Stomach smooth muscle (tissue), 2 donors: ENCODE measurements around the gene RALGAPA2.
A peak's percentile ranks its signal among the peaks of the same experiment; 100 is the strongest.

ENCODE experiments used
- H3K27ac ChIP-seq: one replicate; pipeline ENCODE4 v1.7.0; 2013; ENCODE audit warnings: mild to moderate bottlenecking, low read length, inconsistent platforms
- H3K27me3 ChIP-seq, 2 donors: one replicate each; pipeline ENCODE4 v1.7.0; 2013; ENCODE audit warnings: low read length in 2 of 2; ENCODE audit not compliant: insufficient read depth in 2 of 2, control insufficient read depth in 1 of 2
- H3K36me3 ChIP-seq, 2 donors: one replicate each; pipeline ENCODE4 v1.7.0; 2013; ENCODE audit warnings: low read length in 2 of 2; ENCODE audit not compliant: control insufficient read depth in 2 of 2, insufficient read depth in 2 of 2
- H3K4me1 ChIP-seq: one replicate; pipeline ENCODE4 v1.7.0; 2013; ENCODE audit warnings: low read length; ENCODE audit not compliant: control insufficient read depth, insufficient read depth
- H3K4me3 ChIP-seq, 2 donors: one replicate each; pipeline ENCODE4 v1.7.0; 2013; ENCODE audit warnings: low read length in 2 of 2
- H3K9ac ChIP-seq, 2 donors: one replicate each; pipeline ENCODE4 v1.7.0; 2013; ENCODE audit warnings: low read length in 2 of 2, mild to moderate bottlenecking in 1 of 2
- H3K9me3 ChIP-seq, 2 donors: one replicate each; pipeline ENCODE4 v1.7.0; 2013; ENCODE audit warnings: low read length in 2 of 2; ENCODE audit not compliant: control insufficient read depth in 2 of 2
- donor health status: healthy.
- donor health status: Pancreatic carcinoma.

RALGAPA2 gene

GRCh38 chr20:20454850-20455627, 257.4 kb downstream of the RALGAPA2 start:
- no peak overlapping the region for H3K9ac ChIP-seq
- no peaks in the 10 kb centered on the region for H3K27me3 ChIP-seq
- H3K27ac ChIP-seq: no peak overlapping the region
- no peaks in the 10 kb centered on the region for H3K9me3 ChIP-seq
- peaks cover 3% of the 10 kb centered on the region for H3K4me1 ChIP-seq
- no peak overlapping the region for H3K4me3 ChIP-seq
- peaks cover 0 to 3% of the 10 kb centered on the region in 2 donors for H3K36me3 ChIP-seq

DNA sequence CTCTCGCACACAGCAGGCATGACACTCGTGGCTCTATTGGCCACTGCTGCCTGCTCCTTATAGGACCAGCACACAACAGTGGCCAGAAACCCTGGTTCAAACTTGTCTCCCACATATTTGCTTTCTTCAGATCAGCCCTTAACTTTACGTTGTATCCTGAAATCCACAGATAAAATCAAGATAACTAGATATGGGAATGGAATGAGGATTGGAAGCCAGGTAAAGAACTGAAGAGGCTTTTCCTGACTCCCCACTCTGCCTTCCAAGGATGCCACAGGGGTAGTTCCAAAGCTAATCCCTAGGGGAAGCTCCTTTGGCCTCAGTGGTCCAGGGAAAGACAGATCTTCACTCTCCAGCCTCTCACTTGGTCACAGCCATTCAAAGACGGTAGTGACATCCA, 258.1 kb downstream of the RALGAPA2 start:
- Histone ChIP-seq H3K4me3 (no peak overlapping the region), H3K4me1 (peaks cover 3% of the 10 kb centered on the region), H3K27me3 (no peaks in the 10 kb centered on the region), H3K36me3 (peaks cover 0 to 3% of the 10 kb centered on the region in 2 donors), H3K9ac (no peak overlapping the region), H3K9me3 (no peaks in the 10 kb centered on the region), H3K27ac (no peak overlapping the region)

- Histone ChIP-seq H3K4me3 (peak overlapping the region; percentile 5 to 54), H3K27ac (no peak overlapping the region)
Measured at GRCh38 chr20:20452254-20452676, 260.2 kb downstream of the RALGAPA2 start.

DNA sequence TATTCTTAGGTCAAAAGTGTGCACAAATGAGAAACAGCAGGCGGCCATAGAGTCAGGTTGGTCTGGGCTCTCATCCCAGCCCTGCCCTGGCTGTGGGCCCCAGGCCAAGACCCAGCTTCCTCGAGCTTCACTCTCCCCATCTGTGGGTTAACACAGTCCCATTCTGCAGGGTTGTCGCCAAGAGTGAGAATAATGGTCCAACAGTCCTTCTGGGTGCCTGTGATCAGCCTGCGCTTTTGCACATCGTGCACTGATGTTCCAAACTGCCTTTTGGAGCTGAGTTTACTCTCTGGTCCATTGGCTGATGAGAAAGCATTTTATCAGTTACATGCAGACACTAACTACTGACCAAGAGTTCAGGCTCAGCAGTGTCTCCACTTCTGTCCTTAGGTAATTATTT, 261.9 kb downstream of the RALGAPA2 start:
- Histone ChIP-seq H3K27me3 (no peaks in the 10 kb centered on the region), H3K4me1 (peaks cover 3% of the 10 kb centered on the region), H3K9me3 (no peaks in the 10 kb centered on the region), H3K4me3 (no peak overlapping the region), H3K36me3 (no peaks in the 10 kb centered on the region), H3K9ac (no peak overlapping the region), H3K27ac (no peak overlapping the region)

More at GRCh38 chr20:20452254-20452676, 260.2 kb downstream of the RALGAPA2 start:
- Histone ChIP-seq H3K27me3 (no peaks in the 10 kb centered on the region), H3K4me1 (peaks cover 3% of the 10 kb centered on the region), H3K9ac (no peak overlapping the region), H3K9me3 (no peaks in the 10 kb centered on the region), H3K36me3 (no peaks in the 10 kb centered on the region)

DNA sequence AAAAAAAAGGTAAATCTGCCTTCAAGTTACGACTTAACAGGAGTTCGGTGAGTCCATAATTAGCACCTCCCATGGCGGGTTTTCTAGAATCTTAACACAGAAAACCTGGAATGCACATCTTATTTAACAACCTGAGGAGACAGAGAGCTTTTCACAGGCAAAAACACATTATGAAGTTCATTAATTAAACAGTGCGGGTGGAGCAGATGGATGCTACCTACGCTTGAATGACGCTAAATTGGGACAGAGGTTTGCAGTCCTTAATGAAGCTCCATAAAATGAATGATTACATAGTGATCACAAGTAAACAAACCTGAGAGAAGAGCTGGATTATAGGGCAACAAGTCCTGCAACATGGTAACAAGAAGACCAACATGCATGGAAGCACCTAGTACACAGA, 263.6 kb downstream of the RALGAPA2 start:
- H3K36me3 ChIP-seq: no peaks in the 10 kb centered on the region
- H3K9ac ChIP-seq: no peak overlapping the region

DNA sequence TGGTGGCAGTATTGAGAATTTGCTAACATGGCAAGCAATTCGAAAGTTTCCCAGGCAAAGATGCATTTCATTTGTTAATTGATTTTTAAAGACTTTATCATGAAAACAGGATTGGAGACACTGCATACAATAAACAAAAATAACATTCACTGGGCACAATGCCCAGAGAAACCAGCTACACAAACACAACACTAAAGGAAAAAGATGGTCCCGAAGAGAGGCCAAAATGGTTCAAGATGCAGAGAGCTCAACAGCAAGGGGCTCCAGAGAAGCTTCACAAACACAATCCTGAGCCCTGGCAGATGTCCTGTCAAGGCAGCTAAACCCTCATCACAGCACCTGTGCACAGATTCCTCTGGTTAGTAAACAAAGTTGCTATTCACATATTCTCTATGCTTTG, 265.2 kb downstream of the RALGAPA2 start:
- no peak overlapping the region for H3K4me3 ChIP-seq
- no peaks in the 10 kb centered on the region for H3K9me3 ChIP-seq
- no peak overlapping the region for H3K9ac ChIP-seq
- peaks cover 3% of the 10 kb centered on the region for H3K4me1 ChIP-seq
- no peaks in the 10 kb centered on the region for H3K27me3 ChIP-seq
- no peak overlapping the region for H3K27ac ChIP-seq
- no peaks in the 10 kb centered on the region for H3K36me3 ChIP-seq

More for the DNA sequence above, 263.6 kb downstream of the RALGAPA2 start:
- no peak overlapping the region for H3K4me3 ChIP-seq
- no peaks in the 10 kb centered on the region for H3K27me3 ChIP-seq
- H3K27ac ChIP-seq: no peak overlapping the region
- H3K4me1 ChIP-seq: peaks cover 3% of the 10 kb centered on the region
- H3K9me3 ChIP-seq: no peaks in the 10 kb centered on the region

DNA sequence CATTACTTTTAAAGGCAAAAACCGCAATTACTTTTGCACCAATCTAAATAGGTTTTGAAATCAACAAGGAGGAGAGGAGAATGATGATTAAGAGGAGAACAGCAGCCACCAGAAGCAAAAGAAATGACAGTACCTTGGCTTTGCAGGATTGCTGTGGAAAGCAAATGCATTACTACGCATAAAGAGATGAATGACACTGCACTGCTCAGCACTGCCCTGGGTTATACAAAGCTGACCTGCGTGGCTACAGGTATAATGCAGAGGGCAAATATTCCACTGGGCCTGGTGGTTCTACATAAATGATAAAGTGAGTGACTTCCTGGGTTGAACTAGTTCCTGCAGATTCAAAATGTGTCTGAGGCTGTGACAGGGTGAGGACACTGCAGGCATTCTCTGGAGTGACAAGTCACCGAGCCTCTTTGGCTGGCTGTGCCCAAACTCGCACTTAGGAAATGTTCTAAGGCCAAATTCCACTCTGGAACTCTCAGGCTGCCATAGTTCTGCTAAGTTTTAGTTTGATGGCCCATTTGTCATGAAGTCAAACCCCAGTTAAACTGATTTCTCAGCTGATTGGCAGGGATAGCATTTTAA, 265.9 kb downstream of the RALGAPA2 start:
- H3K9ac ChIP-seq: no peak overlapping the region
- H3K9me3 ChIP-seq: no peaks in the 10 kb centered on the region
- H3K27me3 ChIP-seq: no peaks in the 10 kb centered on the region
- H3K27ac ChIP-seq: no peak overlapping the region
- H3K4me1 ChIP-seq: peaks cover 3% of the 10 kb centered on the region
- H3K4me3 ChIP-seq: no peak overlapping the region
- H3K36me3 ChIP-seq: no peaks in the 10 kb centered on the region

DNA sequence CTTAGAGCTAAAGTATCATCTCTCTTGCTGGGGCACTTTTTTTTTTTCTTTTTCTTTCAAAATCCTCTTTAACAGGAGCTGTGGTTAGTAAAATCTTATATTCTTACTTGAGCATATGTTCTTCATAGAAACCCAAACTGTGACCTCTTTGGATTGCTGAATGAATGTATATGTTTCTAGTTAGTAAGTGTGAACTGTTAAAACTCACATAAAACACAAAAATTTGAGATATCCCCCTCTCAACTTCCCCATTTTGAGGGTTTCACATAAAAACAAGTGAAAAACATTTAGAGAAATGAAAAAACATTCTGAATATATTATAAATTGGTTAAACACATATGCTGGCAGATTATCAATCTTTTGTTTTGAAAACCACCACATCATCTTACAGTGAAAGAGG, 266.4 kb downstream of the RALGAPA2 start:
- no peak overlapping the region for H3K9ac ChIP-seq
- no peaks in the 10 kb centered on the region for H3K9me3 ChIP-seq
- no peaks in the 10 kb centered on the region for H3K27me3 ChIP-seq
- H3K36me3 ChIP-seq: no peaks in the 10 kb centered on the region
- no peak overlapping the region for H3K27ac ChIP-seq
- no peak overlapping the region for H3K4me3 ChIP-seq
- peaks cover 3% of the 10 kb centered on the region for H3K4me1 ChIP-seq

GRCh38 chr20:20443504-20443903, 268.9 kb downstream of the RALGAPA2 start:
- no peaks in the 10 kb centered on the region for H3K36me3 ChIP-seq

GRCh38 chr20:20442466-20442865, 270.0 kb downstream of the RALGAPA2 start:
- H3K9me3 ChIP-seq: no peaks in the 10 kb centered on the region
- H3K9ac ChIP-seq: no peak overlapping the region
- no peak overlapping the region for H3K27ac ChIP-seq
- H3K4me1 ChIP-seq: no peaks in the 10 kb centered on the region
- no peaks in the 10 kb centered on the region for H3K27me3 ChIP-seq
- no peak overlapping the region for H3K4me3 ChIP-seq
- H3K36me3 ChIP-seq: no peaks in the 10 kb centered on the region

More at GRCh38 chr20:20443504-20443903, 268.9 kb downstream of the RALGAPA2 start:
- Histone ChIP-seq H3K27ac (no peak overlapping the region), H3K9me3 (no peaks in the 10 kb centered on the region), H3K4me3 (no peak overlapping the region), H3K9ac (no peak overlapping the region), H3K4me1 (no peaks in the 10 kb centered on the region), H3K27me3 (no peaks in the 10 kb centered on the region)
